EH (cell line): ENCODE data around the gene PARD3B.
A peak's percentile ranks its signal among the peaks of the same experiment; 100 is the strongest.

ENCODE experiments used
- DNase-seq: peaks from one replicate; pipeline ENCODE4 v3.0.0-alpha.2; 2015; ENCODE audit warnings: low read depth

The PARD3B gene

DNA sequence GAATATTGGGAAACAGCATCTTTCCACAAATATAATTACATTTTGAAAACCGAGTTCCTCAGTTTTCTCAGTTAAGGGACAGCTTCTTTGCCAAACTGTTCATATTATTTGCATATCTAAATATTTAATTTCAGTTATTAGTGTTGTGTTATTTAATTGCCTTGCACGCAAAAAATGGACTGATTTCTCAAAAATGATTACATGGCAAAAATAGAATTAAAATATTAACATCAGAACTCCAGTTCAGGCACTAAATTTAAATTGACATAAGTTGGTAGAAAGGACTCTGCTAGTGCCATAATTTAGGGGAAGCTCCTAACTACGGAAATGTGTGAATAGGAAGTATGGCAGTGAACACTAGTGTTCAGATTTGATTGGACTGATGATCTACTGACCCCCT is 209.6 kb downstream of the PARD3B start:
- no peak for DNase-seq

DNA sequence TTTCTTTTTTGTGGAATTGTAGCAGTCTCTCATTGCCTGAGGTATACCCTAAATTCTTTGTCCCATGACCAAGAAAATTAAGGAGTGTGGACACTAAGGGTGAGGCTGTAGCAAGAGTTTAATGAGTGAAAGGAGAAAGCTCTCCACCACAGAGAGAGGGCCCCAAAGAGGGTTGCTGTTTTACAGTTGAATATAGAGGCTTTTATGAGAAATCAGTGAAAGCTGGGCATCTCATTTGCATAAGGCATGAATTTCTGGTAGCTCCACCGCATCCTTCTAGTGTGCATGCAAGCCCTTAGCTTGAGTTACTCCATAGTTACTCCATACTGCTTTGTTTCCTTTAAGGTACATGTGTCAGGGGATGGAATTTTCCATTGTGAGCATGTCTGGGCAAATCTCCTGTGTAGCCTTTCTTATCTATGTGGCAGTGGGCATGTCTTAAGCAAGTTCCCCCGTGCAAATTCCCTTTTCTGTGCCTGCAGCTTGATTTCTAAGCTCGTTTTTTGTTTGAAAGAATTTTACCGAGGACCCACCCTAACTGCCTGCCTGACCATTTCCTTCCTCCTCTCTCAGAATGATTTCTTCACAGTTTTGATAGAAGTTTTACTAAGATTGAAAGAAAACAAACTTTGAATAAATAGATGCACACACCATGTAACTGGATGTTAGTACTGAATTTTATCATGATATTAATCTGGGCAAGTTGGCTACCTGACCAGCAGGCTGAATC is 218.9 kb downstream of the PARD3B start:
- DNase-seq: no peak

DNA sequence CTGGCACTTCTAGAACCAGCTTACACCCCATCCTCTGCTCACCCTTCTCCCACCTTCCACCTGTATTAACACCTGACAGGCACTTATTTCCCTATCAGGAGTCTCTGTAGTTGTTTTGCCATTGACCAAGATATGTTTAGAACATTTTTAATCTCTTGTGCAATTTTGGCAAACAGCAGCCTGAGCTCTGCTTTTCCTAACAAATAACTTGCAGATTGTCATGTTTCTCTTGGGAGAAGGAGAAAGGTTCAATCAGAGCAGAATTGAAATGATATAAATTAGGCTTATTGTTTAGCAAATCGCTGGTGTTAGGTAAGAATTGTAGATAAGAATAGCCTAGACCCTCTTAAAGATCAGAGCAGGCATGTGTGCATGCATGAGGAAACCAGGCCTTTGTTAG is 225.5 kb downstream of the PARD3B start:
- DNase-seq: no peak

DNA sequence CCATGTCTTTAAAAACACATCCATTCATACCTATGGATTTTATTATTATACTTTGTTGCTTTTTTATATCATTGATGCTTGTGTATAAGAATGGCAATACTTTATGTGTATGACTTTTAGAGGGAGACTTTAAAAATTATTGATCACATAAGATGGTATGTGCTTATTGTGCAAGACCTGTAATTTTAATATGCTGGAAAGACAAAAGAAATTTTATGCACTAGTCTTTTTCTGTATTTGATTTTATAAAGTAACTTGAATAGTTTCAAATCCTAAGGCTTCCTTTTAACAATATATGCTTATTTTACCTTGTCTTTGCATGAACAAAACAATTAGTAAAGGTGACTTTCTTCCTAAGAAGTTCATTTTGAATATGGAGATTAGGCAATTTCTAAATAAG is 226.4 kb downstream of the PARD3B start:
- DNase-seq: no peak

DNA sequence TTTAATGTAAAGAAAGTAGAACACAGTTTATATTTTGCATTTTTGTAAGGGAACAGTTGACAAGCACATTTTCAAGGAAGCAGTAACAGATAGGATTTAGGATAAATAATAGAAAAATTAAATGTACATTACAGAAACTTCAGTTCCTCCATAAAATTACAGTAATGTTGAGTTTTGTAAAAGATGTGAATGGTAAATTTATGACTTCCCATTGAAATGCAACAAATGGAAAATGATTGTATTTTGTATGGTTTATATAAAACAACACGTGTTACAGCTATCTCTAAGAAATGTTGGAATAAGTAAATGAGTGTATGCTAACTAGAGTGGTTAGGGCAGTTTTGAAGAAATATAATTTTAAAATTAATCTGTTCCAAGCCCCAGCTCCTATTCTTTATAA is 227.3 kb downstream of the PARD3B start:
- DNase-seq: no peak

DNA sequence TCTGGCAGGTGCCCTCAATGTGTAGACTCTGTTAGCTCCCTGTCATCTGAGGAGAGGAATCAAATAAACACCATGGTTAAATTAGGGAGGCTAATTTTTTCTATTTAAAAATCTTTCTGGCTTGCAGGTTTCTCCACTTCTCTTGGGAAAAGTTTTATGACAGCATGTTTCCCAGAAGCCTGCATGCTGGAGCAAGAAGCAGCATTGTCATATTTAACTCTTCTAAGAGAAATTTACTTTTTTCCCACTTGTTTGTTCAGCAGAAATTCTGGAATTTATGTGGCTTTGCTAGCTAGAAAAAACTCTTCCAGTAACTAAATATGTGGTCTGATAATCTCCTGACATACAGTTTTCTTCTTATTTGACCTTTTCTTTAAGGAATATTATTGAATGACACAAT is 230.5 kb downstream of the PARD3B start:
- peak; percentile 15 for DNase-seq

DNA sequence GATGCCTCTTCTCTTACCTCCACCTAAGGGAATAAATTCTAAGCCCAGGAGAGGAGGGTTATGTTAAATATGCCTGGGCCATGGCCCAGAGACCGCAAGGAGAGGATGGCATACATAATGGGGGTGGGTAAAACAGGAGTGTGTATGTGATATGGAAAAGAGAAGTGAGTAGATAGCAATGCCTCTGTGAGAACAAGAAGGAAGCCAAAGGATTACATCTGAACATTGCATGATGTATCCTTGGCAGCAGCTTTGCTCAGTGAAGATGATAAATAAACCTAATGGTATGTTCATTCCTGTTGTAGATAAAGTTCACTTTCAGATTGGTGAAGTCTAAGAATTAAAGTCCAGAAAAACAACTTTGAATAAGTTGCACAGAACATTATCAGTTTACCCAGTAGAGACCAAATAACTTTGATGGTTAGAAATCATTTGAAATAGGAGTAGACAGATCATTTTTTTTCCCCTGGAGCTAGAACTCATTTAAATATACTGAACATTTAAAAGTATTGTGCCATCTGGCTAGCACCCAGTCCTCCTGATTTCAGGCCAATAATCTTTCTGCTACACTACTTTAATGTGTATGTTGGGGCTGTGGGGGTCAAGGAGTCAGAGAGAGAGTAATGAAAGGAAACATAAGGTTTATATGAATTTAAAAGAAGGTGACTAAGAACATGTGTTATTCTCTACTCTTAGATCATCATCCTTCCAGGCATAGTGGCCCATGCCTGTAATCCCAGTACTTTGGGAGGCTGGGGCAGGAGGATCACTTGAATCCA is 231.7 kb downstream of the PARD3B start:
- peak; percentile 51 for DNase-seq

DNA sequence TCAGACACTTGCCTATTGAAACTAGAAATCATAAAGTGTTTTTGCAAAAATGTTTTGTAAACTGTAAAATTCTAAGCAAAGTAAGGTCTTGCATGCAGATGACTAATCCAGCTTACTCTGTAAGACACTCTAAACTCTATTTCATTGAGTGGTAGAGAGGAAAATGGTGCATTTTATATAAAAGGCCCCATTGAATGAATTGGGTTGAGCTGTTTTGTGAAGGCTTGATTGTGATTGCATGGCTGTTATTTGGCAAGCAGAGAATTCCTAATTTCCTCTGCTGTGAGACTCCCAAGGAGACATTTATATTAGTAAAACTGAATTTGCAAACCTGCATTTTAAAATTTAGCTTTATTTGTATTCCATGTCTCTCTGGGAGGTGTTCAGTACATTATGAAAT is 234.5 kb downstream of the PARD3B start:
- no peak for DNase-seq

DNA sequence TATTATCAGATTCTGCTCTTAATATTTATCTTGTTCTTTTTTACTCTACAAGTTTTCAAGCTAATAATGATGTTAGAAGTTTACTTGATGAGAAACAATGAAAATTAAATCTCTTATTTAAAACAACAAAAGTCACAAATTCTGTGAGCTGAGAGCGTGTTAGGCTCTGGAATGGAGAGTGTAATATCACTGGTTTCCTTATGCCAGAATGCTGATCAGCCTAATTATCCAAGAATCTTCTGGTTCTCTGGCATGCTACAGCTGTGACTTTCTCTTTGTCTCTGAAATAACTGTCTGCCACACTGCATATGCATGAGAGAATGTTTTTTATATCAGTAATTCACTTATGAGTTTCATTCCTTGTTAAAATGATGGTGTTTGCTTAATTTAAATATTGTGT is 236.7 kb downstream of the PARD3B start:
- no peak for DNase-seq

DNA sequence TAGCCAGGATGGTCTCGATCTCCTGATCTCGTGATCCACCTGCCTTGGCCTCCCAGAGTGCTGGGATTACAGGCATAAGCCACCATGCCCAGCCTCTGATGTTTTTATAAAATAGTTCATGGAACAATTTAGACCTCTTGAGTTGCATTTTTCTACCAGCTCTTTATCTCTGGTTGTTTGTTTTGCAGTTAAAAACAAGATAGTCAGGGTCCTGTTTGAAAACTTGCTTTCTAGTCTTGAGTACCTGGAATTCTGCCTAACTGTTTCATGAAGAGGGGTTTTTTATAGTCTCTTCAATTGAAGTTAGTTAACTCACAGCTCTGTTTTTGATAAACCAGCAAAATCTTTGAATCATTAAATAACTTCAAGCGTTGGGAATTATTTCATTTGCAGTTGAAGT is 244.8 kb downstream of the PARD3B start:
- no peak for DNase-seq

DNA sequence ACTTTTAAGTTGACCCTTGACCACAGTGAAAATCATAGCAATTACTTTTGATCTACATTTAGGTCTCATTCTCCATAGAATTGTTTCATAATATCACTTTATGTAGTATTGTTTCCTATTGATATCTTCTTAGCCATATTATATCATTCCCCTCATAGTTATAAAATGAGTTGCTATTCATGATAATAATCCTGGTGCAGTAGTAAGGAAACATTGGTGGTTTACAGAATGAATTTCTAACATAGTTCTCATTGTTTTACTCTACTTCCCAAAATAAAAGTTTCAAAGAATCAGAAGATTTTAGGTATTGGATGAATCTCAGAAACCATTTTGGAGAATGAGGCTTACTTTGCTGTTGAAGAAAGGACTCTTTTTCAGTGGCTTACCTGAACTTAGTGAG is 246.0 kb downstream of the PARD3B start:
- peak; percentile 49 for DNase-seq

DNA sequence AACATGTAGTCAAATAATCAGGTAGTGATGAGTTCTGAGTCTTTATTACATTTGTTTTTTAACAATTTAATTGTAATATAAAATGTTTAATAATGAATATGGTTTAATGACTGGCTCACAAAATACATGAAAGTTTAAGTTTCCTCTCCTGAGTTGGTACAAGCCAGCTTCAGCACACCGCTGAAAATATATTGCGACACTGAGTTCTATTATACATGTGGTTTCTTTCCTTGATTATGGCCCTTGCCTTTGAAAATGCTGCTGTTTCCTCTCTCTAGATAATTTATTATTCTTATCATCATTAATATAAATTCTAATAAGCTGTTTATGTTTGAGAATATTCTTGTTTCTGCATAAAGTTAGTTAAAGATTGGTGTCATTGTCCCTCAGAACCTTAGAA is 249.3 kb downstream of the PARD3B start:
- no peak for DNase-seq

DNA sequence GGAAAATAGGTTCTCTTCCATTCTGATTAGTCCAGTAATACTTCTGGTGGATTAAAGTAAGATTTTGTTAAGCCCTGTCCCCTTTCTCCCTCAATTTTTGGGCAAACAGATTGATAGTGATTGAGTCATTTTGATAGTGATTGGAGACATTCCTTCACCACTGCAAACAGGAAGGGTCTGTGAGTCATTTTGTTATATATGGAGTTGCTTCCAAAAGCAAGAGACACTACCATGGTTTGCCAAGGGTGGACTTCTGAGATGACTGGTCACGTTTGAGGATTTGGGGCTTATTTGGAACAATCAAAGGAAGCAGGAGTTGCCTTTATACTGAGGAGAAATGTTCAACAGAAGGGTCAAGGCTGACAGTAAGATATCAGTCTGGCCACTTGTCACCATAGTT is 249.9 kb downstream of the PARD3B start:
- DNase-seq: peak; percentile 76

DNA sequence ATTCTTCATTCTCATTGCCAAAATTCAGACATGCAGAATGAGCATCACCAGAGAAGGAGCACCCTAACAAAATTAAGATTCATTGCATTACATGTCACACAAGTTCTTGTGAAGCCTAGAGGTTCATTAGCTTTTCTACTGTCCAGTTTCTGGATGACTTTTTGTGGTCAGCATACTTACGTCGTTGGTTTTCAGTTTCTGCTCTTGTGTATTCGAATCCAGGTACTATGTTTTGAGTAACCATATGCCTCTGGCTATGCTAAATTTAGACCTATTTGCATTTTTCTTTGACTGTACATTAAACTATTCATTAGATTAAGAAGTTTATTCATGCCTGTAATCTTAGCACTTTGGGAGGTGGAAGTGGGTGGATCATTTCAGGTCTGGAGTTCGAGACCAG is 251.3 kb downstream of the PARD3B start:
- no peak for DNase-seq

DNA sequence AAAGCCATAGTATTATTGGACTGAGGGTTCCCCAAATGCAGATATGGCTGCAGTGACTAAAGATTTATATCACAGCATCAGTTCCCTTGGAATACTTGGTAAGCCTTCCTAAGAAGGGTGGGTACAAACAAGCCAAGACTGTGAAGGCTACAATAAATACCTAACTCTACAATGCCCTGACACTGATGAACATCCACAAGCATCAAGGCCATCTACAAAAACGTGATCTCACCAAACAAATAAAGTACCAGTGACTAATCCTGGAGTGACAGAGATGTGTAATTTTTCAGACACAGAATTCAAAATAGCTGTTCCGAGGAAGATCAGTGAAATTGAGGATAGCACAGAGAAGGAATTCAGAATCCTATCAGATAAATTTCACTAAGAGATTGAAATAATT is 254.5 kb downstream of the PARD3B start:
- DNase-seq: no peak

DNA sequence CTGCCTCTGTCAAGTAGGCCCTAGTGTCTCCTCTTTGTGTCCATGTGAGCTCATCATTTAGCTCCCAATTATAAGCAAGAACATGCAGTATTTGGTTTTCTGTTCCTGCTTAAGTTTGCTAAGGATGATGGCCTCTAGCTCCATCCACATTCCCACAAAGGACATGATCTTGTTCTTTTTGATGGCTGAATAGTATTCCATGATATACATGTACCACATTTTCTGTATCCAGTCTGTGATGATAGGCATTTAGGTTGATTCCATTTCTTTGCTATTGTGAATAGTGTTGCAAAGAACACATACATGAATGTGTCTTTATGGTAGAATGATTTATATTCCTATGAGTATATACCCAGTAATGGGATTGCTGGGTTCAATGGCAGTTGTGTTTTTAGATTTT is 263.2 kb downstream of the PARD3B start:
- DNase-seq: no peak

DNA sequence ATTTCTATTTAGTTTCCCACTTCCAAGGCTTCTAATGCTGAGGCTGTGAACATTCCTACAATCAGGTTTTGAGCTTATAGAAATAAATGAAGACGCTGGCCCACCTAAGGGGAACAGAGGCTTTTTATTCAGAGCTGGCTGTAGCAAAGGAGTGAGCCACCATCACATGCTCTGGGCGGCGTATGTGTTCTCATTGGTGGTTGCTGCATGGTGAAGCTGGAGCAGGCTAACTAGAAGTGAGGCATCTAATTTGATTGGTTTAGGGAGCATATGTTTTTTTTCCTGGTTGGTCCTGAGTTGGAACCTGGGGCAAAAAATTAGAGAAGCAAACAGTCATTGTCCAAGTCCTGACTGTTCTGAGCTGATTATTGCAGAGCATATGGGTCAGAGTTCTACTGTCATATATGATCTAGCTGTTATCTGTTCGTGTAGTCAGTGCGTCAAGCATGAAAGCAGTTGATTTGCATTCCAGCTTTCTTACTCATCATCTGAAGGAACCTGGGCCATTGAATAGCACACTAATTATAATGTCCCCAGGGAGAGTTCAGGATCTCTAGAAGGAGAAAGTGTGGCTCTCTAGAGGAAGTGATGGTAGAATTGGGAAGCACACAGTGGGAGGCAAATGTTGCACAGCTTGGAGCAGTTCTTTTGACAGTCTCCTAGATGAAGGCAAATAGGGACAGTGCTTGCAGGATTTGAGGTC is 279.6 kb downstream of the PARD3B start:
- DNase-seq: peak; percentile 47

DNA sequence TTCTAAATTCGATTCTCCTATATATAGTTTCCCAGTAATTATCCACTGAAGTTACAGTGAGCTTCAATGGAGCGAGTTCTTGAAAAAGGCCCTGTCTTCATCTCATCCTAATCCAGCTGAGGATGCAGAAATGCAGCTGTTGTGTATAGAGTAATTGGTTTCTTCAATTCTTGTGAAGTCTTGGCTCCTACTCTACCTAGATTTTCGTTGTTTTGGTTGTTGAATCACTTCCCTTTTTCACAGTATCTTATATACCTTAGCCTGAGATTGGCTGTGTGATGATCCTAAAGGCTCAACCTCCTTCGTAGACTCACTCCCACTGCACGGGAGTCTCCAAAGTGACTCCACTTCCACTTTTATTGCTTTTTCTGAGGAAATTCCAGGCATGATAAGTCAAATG is 280.4 kb downstream of the PARD3B start:
- DNase-seq: no peak

DNA sequence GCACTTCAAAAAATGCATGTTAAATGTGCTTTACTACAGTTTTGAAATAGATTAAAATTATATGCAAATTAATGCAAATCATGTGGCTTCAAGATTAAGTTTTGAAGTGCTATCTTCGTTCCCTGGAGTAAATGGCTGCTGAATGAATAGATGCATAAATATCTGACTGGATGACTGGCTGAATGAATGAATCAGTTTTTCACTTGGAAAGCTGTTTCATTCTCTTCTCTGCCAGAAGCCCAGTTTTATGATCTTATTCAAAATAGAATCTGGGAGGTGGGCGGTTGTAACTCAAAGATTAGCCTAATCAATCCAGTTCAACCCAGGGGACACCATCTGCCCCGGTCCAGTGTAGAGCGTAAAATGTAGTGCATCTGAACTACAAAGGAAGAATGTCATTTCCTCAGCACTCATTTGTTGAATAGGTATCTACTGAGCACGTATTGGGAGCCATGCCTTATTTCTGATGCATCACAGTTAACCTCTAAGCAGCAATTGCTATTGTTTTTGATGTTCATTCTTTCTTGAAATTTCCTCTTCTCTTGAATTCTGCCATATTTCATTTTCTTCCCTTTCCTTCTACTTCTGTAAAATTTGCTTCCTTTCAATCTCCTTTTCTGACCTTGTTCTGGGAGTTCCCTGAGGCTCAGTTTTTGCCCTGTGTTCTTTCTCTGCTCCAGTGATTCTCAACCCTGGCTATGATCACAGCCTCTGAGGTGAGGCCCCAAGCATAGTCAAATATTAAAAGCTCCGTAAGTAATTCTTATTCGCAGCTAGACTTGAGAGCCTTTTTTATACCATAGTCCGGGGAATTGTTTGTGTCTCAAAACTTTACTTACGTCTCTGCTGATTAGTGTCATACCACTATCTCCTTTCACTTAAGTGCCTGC is 282.7 kb downstream of the PARD3B start:
- DNase-seq: no peak

DNA sequence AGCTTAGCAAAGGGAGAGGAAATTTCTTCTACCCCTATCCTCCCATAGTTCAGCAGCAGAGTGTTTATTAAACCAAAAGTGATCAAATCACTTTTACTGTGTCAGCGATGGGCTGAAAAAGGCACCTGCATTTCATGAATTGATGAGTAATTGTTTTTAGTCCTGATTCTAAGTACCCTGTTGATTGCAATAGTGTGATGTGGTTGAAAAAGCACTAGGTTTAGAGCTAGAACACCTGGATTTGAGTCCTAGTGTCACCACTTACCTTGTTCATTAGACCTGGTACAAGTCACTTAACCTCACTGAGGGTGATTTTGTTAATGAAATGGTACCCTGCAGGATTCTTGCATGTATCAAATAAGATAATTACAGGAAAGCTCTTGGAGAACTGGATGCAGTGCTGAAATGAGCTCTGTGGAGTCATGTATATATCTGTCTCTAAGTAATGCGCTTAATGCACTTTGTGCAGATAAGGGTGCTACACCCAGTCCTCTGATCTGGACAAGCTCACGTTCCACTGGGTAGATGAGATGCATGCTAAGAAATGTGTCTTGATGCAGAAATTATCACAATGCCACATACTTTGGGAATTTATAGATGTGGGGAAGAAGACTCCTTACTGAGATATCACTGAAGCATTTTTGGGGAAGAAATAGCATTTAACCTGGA is 289.6 kb downstream of the PARD3B start:
- no peak for DNase-seq

DNA sequence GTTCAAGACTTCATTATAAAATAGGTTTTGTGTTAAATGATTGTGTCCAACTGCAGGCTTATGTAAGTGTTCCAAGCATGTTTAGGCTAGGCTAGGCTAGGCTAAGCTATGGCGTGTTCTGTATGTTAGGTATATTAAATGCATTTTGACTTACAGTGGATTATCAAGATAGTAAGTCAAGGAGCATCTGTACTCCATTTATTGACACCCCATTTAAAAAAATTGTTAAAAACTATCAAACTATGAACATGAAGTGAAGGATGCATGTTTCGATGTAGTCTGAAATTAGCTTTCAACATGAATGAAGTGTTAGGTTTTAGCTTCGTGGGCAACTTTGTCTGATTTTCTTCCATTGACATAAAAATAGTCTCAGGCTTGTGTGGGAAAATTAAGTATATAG is 290.5 kb downstream of the PARD3B start:
- no peak for DNase-seq

DNA sequence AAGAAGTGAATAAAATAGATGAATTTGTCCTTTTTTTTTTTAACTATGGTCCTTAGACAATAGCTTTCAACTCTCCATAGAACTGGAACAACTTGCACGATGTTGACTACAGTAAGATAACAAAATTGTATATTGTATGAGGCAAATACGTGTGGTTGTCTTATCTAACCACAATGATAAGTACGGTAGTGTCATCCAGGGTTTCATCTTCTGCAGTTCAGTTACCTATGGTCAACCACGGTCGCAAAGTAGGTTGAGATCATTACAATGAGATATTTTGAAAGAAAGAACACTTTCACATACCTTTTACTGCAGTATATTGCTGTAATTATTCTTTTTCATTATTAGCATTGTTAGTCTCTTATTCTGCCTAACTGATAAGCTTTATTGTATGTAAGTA is 295.2 kb downstream of the PARD3B start:
- DNase-seq: no peak
